ENCODE data around the gene ANKRD52.

Gene ANKRD52

GRCh38 chr12:56189099-56189917, 68.9 kb downstream of the ANKRD52 start, which contains the start of gene SMARCC2:
Gene SMARCC2, minus strand, starts transcription at chr12:56189483. Its CDS starts 22 bp downstream, at chr12:56189461.
- no CpG with 5 or more reads among the region's 93 CpGs for WGBS, 2 donors (ENCODE audit: extremely low coverage in 2 of 2, insufficient read length in 2 of 2, insufficient replicate concordance in 1 of 2)
- Histone ChIP-seq H2BK12ac (ENCODE audit: low read length) (no peak within 1 kb of the TSS), H3K9me3 (replicated peaks in 1 of 2; ENCODE audit: control insufficient read depth in 2 of 2, insufficient read depth in 1 of 2, low read depth in 1 of 2, low read length in 2 of 2) (no peaks in the 10 kb centered on the region), H2BK15ac (ENCODE audit: low read length) (peak within 1 kb of the TSS; percentile 56), H3K27ac (replicated peaks; ENCODE audit: low read length) (peak within 1 kb of the TSS; percentile 87), H2BK5ac (ENCODE audit: low read length) (peak within 1 kb of the TSS; percentile 96), H2BK120ac (ENCODE audit: low read depth, low read length) (no peak within 1 kb of the TSS), H3K4ac (ENCODE audit: low read length) (peak within 1 kb of the TSS; percentile 78), H3K4me2 (ENCODE audit: insufficient read depth, low read length, poor library complexity, severe bottlenecking) (peak within 1 kb of the TSS; percentile 79), H3K36me3 (replicated peaks in 1 of 2; ENCODE audit: control insufficient read depth in 2 of 2, insufficient read depth in 2 of 2, low read length in 2 of 2) (peaks cover 14 to 35% of the 10 kb centered on the region in 2 donors), H2AFZ (ENCODE audit: low read length) (peak within 1 kb of the TSS; percentile 91), H3K4me3 (ENCODE audit: low read length in 2 of 2) (peak within 1 kb of the TSS; percentile 76 to 93), H3K4me1 (ENCODE audit: control insufficient read depth in 2 of 2, insufficient read depth in 1 of 2, low read depth in 1 of 2, low read length in 2 of 2) (peaks cover 7 to 9% of the 10 kb centered on the region in 2 donors), H3K79me1 (ENCODE audit: low read depth, low read length) (no peaks in the 10 kb centered on the region), H4K8ac (ENCODE audit: low read depth, low read length) (no peak within 1 kb of the TSS), H3K23ac (ENCODE audit: low read depth, low read length, poor library complexity) (peak within 1 kb of the TSS; percentile 81), H3K9ac (ENCODE audit: low read depth, low read length, poor library complexity) (peak within 1 kb of the TSS; percentile 97), H3K14ac (ENCODE audit: low read length) (peak within 1 kb of the TSS; percentile 25), H2AK5ac (ENCODE audit: low read depth, low read length) (peak within 1 kb of the TSS; percentile 40), H3K18ac (ENCODE audit: low read length) (peak within 1 kb of the TSS; percentile 99), H4K91ac (ENCODE audit: low read depth, low read length, poor library complexity) (no peak within 1 kb of the TSS), H3K27me3 (ENCODE audit: control insufficient read depth in 3 of 3, insufficient read depth in 3 of 3, low read depth in 1 of 3, low read length in 3 of 3) (no peaks in the 10 kb centered on the region)
- peak; percentile 87 for DNase-seq (ENCODE audit: low spot score)

GRCh38 chr12:56188778-56189098, 69.4 kb downstream of the ANKRD52 start:
- Histone ChIP-seq H3K79me1 (ENCODE audit: low read depth, low read length) (no peaks in the 10 kb centered on the region), H3K9ac (ENCODE audit: low read depth, low read length, poor library complexity) (peak overlapping the region; percentile 87), H3K4ac (ENCODE audit: low read length) (no peak overlapping the region), H3K23ac (ENCODE audit: low read depth, low read length, poor library complexity) (no peak overlapping the region), H3K9me3 (replicated peaks in 1 of 2; ENCODE audit: control insufficient read depth in 2 of 2, insufficient read depth in 1 of 2, low read depth in 1 of 2, low read length in 2 of 2) (no peaks in the 10 kb centered on the region), H2BK5ac (ENCODE audit: low read length) (peak overlapping the region; percentile 78), H3K14ac (ENCODE audit: low read length) (peak overlapping the region; percentile 25), H3K36me3 (replicated peaks in 1 of 2; ENCODE audit: control insufficient read depth in 2 of 2, insufficient read depth in 2 of 2, low read length in 2 of 2) (peaks cover 18 to 41% of the 10 kb centered on the region in 2 donors), H3K4me1 (ENCODE audit: control insufficient read depth in 2 of 2, insufficient read depth in 1 of 2, low read depth in 1 of 2, low read length in 2 of 2) (peaks cover 7 to 9% of the 10 kb centered on the region in 2 donors), H2BK120ac (ENCODE audit: low read depth, low read length) (no peak overlapping the region), H3K4me3 (ENCODE audit: low read length in 2 of 2) (peak overlapping the region; percentile 76 to 83), H2BK12ac (ENCODE audit: low read length) (no peak overlapping the region), H3K27me3 (ENCODE audit: control insufficient read depth in 3 of 3, insufficient read depth in 3 of 3, low read depth in 1 of 3, low read length in 3 of 3) (no peaks in the 10 kb centered on the region), H2AFZ (ENCODE audit: low read length) (peak overlapping the region; percentile 91), H3K27ac (replicated peaks; ENCODE audit: low read length) (peak overlapping the region; percentile 69), H2AK5ac (ENCODE audit: low read depth, low read length) (peak overlapping the region; percentile 40), H4K91ac (ENCODE audit: low read depth, low read length, poor library complexity) (no peak overlapping the region), H3K4me2 (ENCODE audit: insufficient read depth, low read length, poor library complexity, severe bottlenecking) (peak overlapping the region; percentile 79), H4K8ac (ENCODE audit: low read depth, low read length) (no peak overlapping the region), H2BK15ac (ENCODE audit: low read length) (peak overlapping the region; percentile 45), H3K18ac (ENCODE audit: low read length) (peak overlapping the region; percentile 76)
- no CpG with 5 or more reads among the region's 17 CpGs for WGBS, 2 donors (ENCODE audit: extremely low coverage in 2 of 2, insufficient read length in 2 of 2, insufficient replicate concordance in 1 of 2)
- peak; percentile 8 for DNase-seq (ENCODE audit: low spot score)

- Histone ChIP-seq H2BK15ac (ENCODE audit: low read length) (no peak overlapping the region), H3K9ac (ENCODE audit: low read depth, low read length, poor library complexity) (peak overlapping the region; percentile 87), H3K18ac (ENCODE audit: low read length) (peak overlapping the region; percentile 76), H3K27ac (replicated peaks; ENCODE audit: low read length) (peak overlapping the region; percentile 69), H2AFZ (ENCODE audit: low read length) (peak overlapping the region; percentile 91), H3K4me1 (ENCODE audit: control insufficient read depth in 2 of 2, insufficient read depth in 1 of 2, low read depth in 1 of 2, low read length in 2 of 2) (peaks cover 7 to 9% of the 10 kb centered on the region in 2 donors), H2BK12ac (ENCODE audit: low read length) (no peak overlapping the region), H2AK5ac (ENCODE audit: low read depth, low read length) (peak overlapping the region; percentile 40), H3K4me3 (ENCODE audit: low read length in 2 of 2) (peak overlapping the region; percentile 76 to 83), H3K14ac (ENCODE audit: low read length) (peak overlapping the region; percentile 25), H3K36me3 (replicated peaks in 1 of 2; ENCODE audit: control insufficient read depth in 2 of 2, insufficient read depth in 2 of 2, low read length in 2 of 2) (peaks cover 21 to 46% of the 10 kb centered on the region in 2 donors), H3K4me2 (ENCODE audit: insufficient read depth, low read length, poor library complexity, severe bottlenecking) (peak overlapping the region; percentile 79), H3K23ac (ENCODE audit: low read depth, low read length, poor library complexity) (no peak overlapping the region), H3K9me3 (replicated peaks in 1 of 2; ENCODE audit: control insufficient read depth in 2 of 2, insufficient read depth in 1 of 2, low read depth in 1 of 2, low read length in 2 of 2) (no peaks in the 10 kb centered on the region), H4K8ac (ENCODE audit: low read depth, low read length) (no peak overlapping the region), H3K79me1 (ENCODE audit: low read depth, low read length) (no peaks in the 10 kb centered on the region), H3K27me3 (ENCODE audit: control insufficient read depth in 3 of 3, insufficient read depth in 3 of 3, low read depth in 1 of 3, low read length in 3 of 3) (no peaks in the 10 kb centered on the region), H4K91ac (ENCODE audit: low read depth, low read length, poor library complexity) (no peak overlapping the region), H3K4ac (ENCODE audit: low read length) (no peak overlapping the region), H2BK120ac (ENCODE audit: low read depth, low read length) (no peak overlapping the region), H2BK5ac (ENCODE audit: low read length) (peak overlapping the region; percentile 78)
- DNase-seq (ENCODE audit: low spot score): peak; percentile 8
- no CpG with 5 or more reads among the region's 10 CpGs for WGBS, 2 donors (ENCODE audit: extremely low coverage in 2 of 2, insufficient read length in 2 of 2, insufficient replicate concordance in 1 of 2)
Measured at GRCh38 chr12:56188131-56188777, 69.9 kb downstream of the ANKRD52 start.

Measured in neuronal stem cell (in vitro differentiated cells).